HL-60/S4 treated with retinoic acid at 250 ng/mL for 4 days and 3 days (cell line): ENCODE measurements around the gene SUN2.

ENCODE experiments used
- in situ Hi-C: fragments of 300-500 bp; cut with MboI; formaldehyde crosslinking; loops from 2 replicates; pipeline ENCODE4 v1.7.0; 2022; ENCODE audit warnings: low sequenced_read_pairs

The SUN2 gene

GRCh38 chr22:38755155-38755910 is 465 bp downstream of the SUN2 start:
- in situ Hi-C loops = no loop called here

DNA sequence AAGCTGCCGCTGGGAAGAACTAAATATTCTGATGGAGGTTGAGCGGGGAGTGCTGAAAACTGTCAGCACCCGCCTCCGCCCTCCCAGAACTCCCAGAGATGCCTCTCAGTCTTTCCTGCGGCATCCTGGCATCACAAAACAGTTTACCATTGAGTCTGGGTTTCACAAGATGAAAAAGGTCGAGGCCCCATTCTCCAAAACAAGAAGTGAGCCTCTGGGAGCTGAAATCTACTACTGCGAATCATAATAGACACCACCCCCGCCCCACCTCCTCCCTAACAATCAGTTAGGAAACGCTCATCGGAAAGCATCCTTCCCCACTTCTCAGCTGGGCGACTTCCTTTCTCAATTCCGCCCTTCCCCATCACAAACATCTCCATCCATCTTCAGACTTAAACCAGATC is 1.0 kb downstream of the SUN2 start:
- in situ Hi-C loops = no loop called here

DNA sequence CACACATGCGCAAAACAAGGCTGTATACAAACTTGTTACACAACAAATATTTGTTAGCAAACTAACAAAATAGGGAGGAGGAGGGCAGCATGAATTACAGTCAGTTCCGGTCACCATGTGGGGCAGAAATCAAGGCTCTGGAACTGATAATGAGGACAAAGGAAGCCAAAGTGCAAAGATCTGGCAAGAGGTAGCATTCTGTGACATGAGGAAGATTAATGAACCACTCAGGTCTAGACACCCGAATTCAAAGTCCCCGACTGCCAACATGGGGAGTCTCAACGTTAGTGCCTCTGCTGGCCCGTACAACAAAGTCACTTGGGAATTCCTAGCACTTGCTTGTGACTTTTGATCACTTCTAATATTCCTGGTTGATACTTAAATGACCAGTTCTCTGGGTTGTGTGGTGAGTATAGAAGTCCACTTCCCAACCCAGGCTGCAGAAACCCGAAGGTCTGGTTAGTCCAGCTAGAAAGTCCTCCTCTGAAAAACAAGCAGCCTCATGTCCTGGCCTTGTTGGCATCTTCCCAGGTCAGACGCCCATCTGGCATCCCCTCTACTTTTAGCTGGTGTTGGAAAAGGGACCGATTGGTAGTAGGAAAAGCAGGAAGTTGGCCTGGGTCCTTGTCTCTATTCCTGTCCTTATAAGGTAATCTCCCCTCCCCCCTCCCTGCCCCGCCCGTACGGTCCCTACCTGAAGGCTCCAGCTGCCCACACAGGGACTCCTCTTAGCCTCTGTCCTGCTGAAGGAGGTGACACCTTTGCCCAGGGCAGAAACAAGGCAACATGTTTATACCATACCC is 1.6 kb downstream of the SUN2 start:
- in situ Hi-C loops = no loop called here

GRCh38 chr22:38751422-38752346 is 4.1 kb downstream of the SUN2 start:
- in situ Hi-C loops = no loop called here

GRCh38 chr22:38751066-38751421 is 4.8 kb downstream of the SUN2 start:
- in situ Hi-C loops = no loop called here

DNA sequence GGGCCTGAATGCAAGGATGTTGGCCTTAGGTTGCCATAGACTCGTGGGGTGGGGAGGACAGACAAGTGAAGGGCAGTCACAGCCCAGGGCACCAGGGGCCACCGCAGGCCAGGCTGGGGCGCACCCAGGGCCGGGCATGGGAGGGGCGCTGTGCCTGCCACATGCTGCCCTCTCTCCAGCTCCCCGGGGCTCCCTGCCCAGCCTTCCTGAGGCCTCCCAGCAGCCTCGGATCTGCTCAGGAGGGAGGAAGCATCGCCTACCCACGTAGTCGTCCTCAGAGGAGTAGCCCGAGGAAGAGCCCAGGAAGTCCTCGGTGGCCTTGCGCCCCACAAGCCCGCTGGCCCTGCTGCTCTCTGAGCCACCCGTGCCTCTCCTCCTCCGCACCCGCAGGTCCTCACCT is 5.2 kb downstream of the SUN2 start:
- in situ Hi-C loops = no loop called here

GRCh38 chr22:38750104-38750503 is 5.7 kb downstream of the SUN2 start:
- in situ Hi-C loops = no loop called here

GRCh38 chr22:38748487-38749136 is 7.2 kb downstream of the SUN2 start:
- in situ Hi-C loops = no loop called here

DNA sequence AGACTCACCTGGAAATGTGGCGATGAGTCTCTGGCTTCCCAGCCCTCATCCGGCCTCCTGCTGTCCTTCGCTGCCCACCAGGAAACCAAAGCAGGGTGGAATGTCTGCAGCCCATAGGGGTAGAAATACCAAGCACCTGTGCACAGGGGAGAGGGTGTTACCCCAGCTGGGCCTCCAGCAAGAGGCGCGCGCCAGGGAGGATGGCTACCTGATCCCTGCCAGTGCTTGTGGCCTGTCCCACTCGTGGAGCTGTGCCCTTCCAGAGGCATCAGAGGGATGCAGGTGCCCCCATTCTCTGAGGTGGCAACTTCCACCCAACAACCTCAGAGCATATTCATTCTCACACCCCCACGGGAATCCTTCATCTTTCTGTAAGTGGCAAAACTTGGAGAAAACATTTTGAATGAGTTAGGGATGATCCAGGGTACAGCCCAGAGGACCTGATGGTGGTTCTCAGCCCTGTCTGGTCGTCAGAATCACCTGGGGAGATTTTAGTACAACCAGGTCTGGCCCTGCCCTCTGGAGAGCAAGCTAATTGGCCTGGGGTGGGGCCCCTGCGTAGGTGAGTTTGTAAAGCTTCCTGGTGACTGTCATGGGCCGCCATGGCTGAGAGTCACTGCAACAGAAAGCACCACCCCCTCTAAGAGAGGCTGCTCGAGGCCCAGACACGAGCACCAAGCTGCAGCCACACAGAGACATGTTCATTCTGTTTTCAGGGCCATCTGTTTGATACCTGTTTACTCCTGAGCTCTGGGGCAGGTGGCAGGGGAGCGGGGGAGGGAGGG is 9.9 kb downstream of the SUN2 start:
- in situ Hi-C loops = no loop called here

DNA sequence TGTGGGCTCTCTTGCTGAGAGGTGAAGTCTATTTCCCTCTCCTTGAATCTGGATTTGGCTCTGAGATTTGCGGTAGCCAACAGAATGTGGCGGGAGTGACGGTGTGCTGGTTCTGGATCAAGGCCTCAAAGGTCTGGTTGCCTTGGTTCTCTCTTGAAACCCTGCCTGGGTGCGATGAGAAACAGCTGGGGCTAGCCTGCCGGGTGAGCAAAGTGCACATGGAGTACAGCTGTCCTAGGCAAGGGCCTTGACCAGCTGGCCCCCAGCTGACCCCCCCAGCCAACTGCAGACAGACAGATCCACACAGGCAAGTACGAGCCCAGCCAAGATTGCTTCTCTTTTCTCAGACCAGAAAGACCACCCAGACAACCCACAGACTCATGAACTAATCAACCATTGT is 10.8 kb downstream of the SUN2 start:
- in situ Hi-C loops = no loop called here

DNA sequence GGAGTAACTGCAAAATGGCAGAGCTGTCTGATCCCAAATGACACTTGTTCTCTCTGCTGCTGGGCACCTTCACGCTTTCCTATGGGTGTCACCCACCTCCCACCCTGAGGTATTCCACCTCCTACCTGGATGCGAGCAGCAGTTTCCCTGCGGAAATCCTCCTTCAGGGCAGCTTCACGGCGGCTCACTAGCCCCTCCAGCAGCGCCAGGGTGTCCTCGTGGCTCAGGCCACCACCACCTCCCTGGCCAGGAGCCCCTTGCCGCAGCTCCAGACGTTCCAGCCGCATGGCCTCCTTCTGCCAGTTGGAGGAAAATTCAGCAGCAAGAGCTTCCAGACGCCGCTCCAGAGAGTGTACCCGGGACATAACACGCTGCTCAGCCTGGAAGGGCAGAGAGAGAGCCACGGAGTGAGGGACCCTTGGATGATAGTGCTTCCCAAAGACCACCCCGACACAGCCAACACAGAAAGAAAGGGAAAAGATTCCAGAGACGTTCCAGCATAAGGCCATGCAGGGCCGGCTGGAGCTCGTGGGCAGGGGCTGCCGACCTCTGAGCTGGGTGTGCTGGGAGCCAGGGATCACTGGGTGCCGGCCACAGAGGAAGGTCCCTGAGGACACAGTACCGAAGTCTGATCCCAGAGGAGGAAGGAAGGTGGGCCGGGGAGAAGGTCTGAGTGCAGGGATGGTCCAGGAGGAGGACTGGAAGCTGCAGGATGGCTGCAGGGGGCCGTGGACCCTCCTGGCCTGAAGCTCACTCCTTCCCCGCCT is 13.4 kb downstream of the SUN2 start:
- in situ Hi-C loops = no loop called here

DNA sequence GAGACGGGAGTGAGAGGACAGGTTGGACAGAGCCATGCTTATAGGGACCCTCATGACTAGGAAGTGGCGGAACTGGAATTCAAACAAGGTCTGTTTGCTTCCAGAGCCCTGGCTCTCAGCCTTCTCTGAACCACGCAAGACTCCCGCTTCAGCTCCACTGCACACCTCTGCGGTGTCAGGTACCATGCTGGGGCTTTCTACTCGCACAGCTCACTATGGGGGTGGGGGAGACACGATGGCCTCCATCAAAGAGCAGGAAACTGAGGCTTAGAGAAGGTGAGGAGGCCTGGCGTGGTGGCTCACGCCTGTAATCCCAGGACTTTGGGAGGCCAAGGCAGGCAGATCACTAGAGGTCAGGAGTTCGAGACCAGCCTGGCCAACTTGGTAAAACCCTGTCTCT is 14.2 kb downstream of the SUN2 start:
- in situ Hi-C loops = no loop called here

DNA sequence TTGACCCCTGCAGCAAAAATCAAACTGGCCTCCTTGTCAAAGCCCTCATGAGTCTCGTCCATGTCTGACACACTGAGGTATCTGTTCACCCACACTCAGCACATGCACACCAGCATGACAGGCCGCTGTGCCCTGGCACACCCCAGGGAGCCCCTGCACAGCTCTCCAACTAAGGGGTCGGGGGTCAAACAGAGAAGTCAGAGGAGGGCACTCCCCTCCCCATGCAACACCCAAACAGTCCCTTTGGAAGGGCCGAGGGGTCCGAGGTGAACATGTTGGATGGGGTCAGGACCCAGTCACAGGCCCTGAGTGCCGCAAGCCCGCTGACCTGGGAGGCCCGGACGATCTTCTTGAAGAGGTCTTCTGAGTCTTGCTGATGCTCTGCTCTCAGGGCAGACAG is 14.6 kb downstream of the SUN2 start:
- in situ Hi-C loops = no loop called here

- in situ Hi-C loops = no loop called here
These were observed 15.0 kb downstream of the SUN2 start for GRCh38 chr22:38740754-38741153.

DNA sequence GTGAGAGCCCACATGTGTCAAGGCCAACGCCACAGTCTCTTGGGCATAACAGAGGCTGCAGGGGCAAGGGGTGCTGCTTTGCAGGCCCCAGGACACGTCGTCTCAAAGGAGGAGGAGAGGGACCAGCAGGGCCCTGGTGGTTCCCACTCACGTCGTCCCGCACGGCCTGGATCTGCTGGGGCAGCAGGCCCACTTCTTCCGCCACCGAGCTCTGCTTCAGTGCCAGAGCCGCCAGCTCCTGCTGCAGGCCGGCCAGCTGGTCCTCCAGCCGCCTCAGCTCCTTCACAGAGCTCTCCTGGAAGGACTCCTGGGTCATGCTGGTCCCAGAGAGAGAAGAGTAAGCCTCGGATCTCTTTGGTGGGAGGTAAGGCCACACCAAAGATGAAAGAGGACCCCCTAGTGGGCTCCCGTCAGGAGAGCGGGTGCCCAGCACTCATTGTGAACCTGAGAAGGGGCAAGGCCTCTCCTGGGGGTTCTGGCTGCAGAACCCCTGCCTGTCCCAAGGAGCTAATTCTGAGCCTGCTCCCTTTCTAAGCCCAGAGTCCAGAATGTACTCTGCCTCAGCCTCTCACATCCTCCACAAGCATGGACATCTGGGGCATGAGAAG is 15.6 kb downstream of the SUN2 start:
- in situ Hi-C loops = no loop called here

DNA sequence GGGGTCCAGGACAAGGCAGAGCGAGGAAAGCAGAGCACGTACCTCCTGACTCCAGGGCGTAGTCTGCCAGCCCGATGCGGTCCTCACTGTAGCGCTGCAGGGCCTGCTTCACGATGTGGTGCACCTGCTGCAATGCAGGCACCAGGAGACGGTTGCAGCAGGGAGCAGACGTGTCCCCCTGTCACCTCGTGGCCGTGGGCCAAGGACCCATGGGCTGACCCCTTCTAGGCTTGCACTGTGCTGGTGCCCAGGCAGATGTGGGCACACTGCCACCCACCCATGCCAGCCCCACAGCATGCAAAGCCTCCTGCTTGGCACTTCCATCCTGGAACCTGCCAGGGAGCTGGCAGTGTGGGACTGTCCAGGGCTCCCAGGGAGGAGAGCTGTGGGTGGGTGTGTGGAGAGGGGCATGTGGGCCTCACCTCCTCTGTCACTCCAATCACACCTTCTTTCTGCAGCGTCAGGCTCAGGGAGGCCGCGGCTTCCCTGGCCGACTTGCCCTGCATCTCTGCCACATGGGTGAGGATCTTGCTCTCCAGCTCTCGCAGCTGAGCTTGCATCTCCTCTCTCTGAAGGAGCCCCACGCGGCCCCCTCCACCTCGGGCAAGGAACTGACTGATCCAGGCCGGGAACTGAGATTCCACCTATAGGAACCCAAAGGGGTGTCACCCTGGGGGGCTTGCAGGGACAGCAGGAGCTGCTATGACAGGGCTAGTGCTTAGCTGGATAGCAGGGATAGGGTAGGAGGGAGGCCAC is 16.3 kb downstream of the SUN2 start:
- in situ Hi-C loops = no loop called here

GRCh38 chr22:38738475-38739070 is 17.2 kb downstream of the SUN2 start:
- in situ Hi-C loops = no loop called here
